ENCODE measurements around the gene SPA17. TPM values are rescaled to one million over a fixed set of nuclear protein-coding genes. Genes with fewer than 3 reads are reported as not detected.
A peak's percentile ranks its signal among the peaks of the same experiment; 100 is the strongest.

Gene SPA17
- 2.1 TPM for polyA plus RNA-seq (ENCODE audit: insufficient read length)

DNA sequence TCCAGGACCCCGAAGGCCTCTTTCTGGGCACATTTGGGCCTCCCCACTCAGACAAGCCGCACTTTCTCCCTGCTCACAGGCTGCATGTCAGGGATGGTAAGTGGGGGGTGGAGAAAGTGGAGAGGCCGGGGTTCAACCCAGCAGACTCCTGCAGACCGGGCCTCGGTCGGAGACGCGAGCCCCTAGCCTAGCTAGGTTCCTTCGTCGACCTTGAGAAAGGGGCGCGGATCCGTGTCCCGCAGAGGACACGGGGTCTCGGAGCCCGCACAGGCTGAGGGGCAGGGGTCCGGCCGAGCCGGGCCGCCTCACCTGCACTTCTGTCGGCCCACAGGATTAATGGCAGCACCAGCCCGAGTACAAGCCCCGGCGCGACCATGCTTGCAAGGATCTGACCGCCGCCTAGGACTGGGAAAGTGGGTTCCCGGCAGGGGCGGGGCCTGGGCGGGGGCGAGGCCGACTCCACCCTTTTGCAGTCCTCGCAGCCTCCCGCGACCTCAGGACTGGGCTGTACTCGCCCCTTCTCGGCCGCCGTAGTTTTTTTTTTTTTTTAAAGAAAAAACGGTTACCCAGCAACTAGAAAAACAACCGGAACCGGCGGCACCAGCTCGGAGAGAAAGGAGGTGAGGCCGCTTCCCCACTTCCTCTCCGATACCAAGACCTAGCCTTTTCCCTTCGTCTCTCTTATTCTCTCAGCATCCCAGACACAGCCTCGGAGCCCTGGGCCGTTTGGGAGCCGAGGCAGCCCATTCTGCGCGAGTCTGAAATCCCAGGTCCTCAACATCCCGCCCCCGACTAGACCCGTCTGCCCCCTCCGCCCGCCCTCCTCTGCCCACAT lies at the start of gene SPA17, which contains the start of gene SIAE:
SPA17 (plus strand) TSS at position 572 of the 835 bp plus-strand sequence. CDS start 1,361 bp downstream, outside the sequence.
SIAE (minus strand) TSS at position 407 of the 835 bp plus-strand sequence; CDS start at position 376, 31 bp downstream.
- peak; percentile 89 for DNase-seq

DNA sequence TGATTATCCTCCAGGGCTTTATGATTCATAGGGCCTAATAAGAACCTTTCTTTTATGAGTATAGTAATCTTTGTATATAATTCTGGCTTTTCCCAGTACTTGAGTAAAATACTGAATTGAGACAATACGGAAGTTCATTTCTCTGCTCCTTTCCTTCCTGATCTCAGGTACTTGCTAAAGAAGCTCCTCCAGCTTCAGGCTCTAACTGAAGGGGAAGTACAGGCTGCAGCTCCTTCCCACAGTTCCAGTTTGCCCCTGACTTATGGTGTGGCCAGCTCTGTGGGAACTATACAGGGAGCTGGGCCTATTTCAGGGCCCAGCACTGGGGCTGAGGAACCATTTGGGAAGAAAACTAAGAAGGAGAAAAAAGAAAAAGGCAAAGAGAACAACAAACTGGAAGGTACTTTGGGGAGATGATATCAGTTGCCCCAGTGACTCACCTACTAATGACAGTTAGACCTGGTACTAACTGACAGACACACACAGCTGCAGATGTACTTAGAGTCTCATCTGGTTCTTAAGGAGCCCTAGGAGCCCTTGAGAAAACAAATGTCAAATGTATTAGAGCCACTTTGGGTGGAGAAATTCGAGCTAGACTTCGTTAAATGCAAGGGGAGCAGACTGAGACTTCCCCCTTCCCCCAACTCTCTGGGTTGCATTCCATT lies 48.1 kb upstream of the SPA17 start:
- DNase-seq, result no peak

DNA sequence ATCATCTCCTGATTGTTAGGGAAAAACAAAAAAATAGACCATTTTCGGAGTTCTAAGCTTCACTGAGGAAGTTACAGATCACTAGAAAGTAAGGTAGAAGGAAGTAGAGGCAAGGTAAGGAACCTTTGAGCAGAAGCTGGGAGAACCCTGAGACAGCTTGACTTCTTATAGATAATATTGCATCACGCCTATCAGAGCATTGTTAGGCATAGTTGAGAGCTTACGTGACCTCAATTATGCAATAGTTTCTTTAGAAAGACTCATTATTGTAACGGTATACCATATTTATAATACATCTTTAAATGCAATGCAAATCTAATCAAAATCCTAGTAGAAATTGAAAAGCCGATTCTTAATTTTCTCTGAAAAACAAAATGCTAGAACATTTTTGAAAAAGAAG lies 46.2 kb upstream of the SPA17 start:
- no peak for DNase-seq

DNA sequence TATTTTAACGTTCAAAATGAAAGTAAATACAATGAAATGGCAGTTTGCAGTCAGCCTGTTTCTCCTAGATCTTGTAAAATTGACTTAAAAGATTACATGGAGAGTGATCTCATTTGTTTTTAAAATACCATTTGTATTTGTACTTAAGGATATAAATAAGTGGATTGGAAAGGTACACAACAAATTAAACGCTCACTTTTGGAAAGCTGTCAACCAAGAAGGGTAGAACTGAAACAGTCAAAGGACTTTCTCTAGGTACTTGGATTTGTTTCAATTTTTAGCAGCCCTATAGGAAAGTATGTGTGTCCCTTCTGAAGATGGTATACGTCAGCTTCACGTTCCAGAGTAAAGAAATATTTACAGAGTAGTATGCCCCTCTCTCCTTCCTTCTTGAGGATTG lies 43.7 kb upstream of the SPA17 start:
- no peak for DNase-seq

DNA sequence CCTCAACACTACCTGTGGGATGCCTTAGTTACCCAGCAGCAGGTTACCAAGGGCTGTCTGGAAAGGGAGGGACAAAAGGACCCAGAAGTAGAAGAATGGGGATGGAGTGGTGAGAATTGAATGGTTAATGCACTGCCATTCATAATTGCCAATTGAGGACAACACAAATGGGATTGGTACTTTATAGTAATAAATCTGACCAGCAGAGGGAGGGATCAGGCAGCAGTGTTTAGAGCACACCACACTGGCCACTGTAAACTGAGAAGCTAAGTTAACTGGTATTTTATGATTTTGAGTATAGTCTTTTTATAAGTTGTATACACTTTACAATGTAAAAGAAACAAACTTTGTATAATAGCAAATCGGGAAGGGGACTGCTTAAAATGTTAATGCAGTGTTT lies 40.3 kb upstream of the SPA17 start:
- no peak for DNase-seq

DNA sequence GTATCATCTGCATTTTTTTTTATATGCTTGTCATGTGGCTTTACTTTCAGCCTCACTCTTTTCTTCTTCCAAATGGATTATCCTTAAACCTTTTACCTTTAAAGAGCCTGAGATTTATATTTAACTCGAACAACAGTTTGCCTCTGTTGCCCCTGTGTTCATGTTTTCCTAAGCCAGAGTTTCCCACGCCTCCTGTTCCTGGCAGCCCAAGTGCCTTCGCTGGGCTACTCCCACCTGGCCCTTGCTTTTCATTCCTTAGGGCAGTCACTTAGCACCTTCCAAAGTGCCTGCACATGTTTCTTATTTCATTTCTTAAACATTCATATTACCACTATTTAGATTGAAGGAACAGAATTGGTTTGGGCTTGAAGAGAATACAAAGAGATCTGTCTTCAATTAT lies 37.8 kb upstream of the SPA17 start:
- DNase-seq, result no peak

DNA sequence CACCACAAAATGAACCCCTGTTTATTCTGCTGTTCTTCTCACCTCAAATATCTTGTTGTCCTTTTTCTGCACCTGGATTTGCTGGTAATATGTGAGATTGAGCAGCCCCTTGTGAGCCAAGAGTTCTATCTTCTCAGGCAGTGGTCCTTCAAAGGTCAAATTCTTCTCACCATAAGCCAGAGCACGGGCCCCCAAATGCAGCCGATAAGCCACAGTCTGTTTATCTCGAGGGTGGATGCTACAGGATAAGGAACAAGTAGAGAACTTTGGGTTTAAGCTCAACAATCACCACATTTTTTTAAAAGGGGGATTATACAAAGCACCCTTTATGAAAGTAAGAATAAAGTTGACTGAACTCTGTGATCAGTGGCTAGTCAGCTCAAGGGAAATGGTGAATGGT lies 35.2 kb upstream of the SPA17 start:
- DNase-seq, result no peak

DNA sequence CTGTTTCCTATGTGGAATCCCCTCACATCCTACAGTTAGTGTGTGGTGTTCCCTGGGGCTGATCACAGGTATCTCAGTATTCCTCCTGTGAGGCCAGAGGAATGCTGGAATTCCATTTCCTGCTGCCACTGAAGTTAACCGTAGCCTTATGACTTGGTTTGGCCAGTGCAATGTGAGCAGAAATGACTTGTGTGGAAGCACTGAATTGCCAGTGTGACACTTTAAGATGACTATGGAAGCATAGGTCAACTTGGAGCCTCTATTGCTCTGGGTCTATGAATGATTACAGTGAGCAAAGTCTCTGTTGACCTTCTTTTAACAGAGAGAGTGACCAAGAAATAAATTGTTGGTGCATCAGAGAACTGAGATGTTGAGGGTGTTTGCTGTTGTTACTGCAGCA lies 34.5 kb upstream of the SPA17 start:
- no peak for DNase-seq

DNA sequence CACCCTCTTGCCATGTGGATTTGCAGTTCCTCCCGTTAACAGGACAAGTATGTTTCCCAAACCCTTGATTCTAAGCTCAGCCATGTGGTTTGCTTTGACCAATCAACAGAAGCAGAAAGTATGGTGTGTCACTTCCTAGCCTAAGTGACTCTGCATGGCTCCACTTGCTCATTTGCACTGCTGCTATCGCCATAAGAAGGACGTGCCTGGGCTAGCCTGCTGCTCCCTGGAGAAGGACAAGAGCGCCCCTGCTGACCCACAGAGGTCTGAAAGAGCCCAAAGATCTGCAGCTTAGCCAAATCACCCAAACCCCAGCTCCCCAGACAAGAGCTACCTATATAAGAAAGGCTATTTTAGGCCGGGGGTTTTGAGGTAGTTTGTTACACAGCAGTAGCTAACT lies 33.0 kb upstream of the SPA17 start:
- no peak for DNase-seq

DNA sequence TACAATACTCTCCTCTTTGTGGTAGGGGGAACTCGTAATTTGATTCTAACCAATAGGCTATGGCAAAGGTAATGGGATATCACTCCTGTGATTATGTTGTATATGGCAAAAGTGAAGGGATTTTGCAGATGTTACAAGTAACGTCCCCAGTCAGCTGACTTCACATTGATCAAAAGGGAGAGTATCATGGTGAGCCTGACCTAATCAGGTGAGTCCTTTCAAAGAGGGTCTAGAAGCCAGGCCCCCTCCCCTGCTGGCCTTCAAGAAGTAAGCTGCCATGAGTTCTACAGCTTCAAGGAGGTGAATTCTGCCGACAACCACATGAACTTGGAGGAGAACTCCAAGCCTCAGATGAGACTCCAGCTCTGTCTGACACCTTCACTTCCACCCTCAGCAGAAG lies 31.1 kb upstream of the SPA17 start:
- DNase-seq, result no peak

DNA sequence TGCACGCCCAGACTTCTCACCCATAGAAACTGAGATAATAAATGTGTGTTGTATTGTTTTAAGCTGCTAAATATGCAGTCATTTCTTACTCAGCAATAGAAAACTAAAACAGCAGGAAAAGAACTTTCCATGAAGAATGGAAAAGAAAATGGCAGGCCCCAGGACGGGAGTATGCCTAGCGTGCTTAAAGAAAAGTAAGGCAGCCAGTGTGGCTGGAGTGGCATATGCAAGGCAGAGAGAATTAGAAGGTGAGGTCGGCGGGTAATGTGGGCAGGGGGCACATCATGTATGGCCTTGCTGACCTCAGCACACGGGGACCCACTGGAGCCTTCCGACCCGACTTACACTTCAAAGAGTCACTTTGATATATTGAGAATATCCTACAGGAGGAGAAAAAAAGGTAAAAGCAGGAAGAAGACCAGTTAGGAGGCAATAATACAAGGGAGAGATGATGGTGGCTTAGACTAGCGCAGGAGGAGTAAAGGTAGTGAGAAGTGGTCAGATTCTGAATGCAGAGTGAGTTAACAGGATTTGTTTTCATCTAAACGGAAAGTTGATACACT lies 30.6 kb upstream of the SPA17 start:
- no peak for DNase-seq

DNA sequence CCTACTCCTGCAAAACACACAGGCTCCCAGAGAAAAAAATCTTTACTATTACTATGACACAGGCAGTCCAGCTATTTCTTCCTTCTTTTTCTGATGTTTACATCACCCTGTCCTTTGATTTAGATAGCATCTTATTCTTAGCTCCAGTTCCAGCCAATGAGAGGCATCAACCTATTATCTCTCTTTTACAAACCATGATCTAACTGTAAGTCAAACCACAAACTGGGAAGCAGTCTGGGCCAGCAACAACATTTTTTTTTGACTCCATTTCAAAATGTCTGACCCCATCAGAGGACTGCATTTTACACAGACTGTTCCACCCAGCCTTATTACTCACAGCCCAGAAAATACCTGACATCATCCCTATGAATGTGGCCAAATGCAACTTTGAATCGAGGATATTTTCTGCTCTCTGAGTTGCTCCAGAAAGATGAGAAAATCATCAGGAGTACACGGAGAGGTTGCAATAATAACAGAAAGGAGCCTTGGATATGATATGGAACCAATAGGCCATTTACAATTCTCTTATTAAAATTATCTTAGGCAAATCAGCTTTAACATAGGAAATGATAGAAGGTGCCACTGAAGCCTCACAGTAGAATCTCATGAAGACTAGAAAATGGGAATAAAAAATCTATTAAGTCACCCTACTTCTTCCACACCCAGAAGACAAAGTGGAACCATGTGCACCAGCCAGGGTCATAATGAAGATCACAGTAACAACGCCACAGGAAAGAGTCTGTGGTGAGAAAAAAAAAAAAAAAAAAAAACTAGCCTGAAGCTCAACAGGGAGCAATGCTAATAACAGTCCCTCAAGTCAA lies 29.9 kb upstream of the SPA17 start:
- DNase-seq, result no peak

DNA sequence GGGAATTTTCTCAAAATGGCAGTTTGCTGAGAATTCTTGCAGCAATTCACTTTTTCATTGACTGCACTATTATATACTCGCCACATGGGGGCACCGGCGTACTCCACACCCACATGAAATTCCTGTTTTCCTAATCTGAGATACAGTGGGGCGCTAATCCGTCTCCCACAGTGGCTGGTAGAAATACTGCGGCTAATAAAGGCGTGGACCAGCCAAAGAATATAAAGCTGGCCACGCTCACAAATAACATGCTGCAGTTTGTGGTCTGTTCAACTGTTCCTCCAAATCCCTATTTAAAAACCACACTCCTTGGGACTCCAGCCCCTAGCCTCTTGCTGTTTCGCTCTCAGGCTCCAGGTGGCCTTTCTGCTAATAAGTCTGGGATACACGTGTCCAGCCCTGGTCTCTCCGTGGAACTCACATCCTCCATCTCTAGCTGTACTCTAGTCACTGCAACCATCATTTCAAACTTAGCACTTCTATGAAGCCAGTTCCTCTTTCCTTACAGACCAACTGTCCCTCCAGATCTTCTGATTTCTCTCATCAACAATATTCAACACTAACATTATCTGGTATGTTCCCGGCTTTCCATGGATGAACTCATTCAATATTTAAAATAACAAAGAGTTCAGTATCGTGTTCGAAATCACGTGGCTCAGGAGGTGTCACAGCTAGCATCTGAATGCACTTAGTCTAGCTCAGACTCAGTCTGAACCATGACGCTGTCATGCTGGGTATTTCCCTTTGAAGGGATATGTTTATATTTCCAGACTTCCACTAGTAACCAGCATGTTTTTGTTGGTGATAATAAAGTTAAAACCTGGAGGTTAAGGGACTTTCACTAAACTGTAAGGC lies 29.1 kb upstream of the SPA17 start:
- peak; percentile 56 for DNase-seq

DNA sequence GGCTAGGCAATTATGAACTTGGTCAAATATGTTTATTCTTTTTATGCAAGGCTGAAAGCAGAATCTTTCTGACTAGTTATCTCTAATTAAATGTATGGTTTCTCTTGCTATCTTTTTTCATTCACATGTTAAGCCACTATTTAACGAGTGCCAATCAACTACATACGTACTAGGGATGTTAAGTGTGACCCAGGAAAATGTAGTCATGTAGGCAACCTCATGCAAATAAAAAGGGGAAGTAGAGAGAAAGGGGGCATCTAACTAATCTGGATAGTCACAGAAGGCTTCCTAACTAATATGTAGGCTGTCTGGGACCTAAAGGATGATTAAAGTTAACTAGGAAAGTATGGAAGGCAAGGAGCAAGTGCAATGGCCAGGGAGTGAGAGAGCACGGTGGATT lies 27.6 kb upstream of the SPA17 start:
- no peak for DNase-seq

DNA sequence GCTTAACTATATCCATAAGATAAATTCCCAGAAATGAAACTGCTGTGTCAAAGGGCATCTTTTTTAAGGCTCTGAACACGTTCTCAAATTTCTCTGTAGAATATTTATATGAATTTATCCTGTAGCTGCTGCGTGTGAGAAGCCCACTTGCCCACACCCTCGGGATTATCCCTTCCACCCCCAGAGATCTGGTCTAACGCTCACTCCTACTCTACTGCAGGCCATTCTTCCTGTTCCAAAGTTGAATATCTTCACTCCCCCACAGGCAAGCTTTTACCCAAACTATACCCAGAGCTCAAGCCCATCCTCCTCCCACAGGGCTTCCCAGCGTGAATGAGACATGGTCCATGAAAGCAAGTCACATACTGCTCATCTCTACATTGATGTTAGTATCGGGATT lies 25.1 kb upstream of the SPA17 start:
- no peak for DNase-seq

DNA sequence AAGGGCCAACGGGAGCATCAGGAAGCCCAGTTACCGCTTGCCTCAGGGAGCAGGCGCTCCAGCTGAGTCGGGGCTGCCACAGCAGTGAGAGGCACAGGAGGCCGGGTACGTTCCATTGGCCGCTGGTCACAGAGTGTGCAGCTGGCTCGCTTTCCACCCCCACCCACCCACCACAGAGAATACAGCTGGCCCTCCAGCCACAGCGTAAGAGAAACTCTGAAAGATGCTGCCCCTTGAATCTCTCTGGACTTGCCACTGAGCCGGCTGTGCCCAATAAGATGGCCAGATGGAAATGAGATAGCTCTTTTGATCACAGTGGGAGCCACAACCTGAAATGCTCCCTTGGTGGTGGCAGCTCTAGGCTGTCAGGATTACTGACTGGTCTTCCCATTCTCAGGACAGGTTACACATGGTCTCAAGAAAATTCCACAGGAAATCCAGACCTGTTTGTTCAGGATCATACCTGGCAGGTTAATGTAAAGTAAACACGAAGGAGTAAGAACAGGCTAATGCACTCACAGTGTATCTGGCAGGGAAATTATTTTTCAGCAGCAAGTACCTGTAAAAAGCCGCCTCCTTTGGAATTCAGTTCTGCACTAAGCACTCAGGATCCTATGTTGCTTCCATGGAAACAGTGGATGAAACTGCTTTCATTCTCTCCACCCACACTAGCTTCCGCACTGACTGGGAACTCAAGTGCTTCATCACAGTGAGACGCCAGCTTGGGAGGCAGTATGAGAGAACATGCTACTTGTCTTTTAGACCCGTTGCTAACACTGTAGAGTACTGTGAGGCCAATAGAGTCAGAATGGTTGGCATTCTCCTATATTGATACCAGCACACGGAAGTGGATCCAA lies 16.7 kb upstream of the SPA17 start:
- no peak for DNase-seq

DNA sequence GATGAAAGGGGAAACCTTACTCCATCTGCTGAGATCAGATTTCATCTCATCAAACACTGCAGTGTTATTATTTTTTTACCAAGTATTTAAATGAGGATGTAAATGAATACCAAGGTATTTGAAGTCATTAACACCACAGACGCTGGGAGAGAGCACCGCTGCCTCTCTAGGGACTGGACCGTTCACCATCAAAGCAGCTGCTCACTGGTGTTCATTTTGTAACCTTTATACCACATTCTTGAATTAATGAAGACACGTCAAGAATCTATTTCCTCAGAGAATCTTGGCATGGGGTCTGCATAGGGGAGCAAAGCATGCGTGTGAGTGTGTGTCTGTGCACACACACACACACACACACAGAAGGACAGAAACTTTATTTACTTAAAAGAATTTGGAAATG lies 15.8 kb upstream of the SPA17 start:
- DNase-seq, result no peak

DNA sequence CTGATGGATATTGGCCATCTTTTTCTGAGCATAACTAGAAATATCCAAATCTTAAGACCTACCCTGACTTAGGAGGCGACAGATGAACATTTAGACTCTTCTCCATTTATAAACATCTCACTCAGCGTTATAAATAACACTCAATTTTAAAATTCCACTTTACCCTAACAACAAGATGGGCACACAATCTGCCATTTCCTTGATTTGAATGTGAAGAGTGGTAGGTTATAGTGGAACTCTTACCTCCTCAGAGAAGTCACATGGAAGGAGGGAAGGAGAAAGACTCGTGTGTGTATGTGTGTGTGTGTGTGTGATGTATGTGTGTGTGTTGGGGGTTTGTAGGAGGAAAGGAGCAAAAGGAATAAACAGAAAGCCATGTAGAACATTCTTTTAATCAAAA lies 15.2 kb upstream of the SPA17 start:
- no peak for DNase-seq

DNA sequence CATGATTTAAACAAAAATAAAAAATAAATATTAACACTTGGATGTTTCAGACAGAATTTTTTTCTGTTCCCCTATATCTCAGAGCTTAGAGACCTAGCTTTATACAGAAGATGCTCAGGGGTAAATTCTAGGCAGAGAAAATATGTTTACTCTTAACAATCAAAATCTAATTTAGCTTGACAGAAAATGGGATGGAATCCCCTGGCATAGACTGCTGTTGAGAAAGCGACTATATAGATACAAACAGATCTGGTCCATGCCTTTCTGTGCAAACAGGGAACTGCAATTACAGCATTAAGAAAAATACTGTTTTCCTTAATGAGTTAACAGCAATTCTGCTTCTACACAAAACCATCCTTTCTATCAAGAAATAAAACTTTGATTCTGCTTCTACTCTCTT lies 14.7 kb upstream of the SPA17 start:
- no peak for DNase-seq

DNA sequence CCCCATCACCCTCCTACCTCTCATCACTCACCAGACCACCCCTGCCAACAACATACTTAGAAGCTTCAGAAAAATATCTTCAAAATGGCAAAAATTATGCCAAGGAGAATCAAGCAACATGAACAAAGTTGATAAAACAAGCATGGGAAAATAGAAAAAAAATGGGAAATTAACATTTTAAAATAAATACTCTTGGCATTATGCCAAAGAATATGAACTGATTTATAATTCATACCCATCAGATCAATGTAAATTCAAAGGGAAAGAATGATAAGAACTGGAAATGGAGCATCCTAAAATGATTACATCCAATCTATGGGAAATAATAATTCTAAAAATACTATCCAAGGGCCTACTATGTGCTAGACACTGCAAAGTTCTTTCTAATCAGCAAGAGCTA lies 12.2 kb upstream of the SPA17 start:
- no peak for DNase-seq

DNA sequence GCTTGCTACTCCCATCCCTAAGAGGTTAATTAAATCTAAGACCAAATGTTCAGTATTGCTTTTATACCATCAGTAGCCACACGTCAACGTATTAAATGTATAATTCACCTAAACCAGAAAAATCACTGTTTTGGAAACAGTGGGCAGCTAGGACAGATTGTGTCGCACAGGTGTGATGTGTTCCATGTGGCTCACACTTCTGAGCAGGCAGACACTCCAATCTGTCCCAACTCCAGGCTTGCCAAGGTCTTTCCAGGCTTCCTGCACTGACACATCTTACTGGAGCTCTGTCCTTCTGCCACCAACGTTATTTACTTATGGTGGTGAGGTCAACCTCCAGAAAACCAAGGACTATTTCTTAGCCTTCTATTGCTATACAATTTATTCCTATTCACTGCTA lies 11.6 kb upstream of the SPA17 start:
- no peak for DNase-seq

Data from hindlimb muscle (tissue), 1 donor.